B cell (primary cell): ENCODE data around the gene PTCD1. TPM values are rescaled to one million over a fixed set of nuclear protein-coding genes. Genes with fewer than 3 reads are reported as not detected.

ENCODE experiments used
- ATAC-seq: fragments of 200-7000 bp; cut with Tn5 transposase; one replicate; pipeline ENCODE4 v1.10.0; 2021; ENCODE audit warnings: low read depth, mild to moderate bottlenecking, moderate number of reproducible peaks, moderate library complexity
- CTCF ChIA-PET: fragments of 350-600 bp; sonication (Branson Sonifier 250); formaldehyde crosslinking; loops from one replicate; lab custom pipeline; 2021; ENCODE audit warnings: antibody characterized with exemption, inconsistent platforms; lab: Charles Lee
- POLR2A ChIA-PET: fragments of 350-600 bp; sonication (Branson Sonifier 250); formaldehyde crosslinking; loops from one replicate; lab custom pipeline; 2021; ENCODE audit warnings: antibody characterized with exemption; lab: Charles Lee
- DNase-seq: peaks from one replicate; pipeline ENCODE4 v3.0.0; 2013
- H2AFZ ChIP-seq: 2 replicates; pipeline ENCODE4 v1.6.1; 2012; ENCODE audit warnings: mild to moderate bottlenecking, low read depth, low read length; ENCODE audit not compliant: insufficient read depth, poor library complexity, severe bottlenecking
- H3K27ac ChIP-seq, 2 donors: 1 replicate in 1 of 2; 2 replicates in 1 of 2; pipeline ENCODE4 v1.5.1; 2012 to 2013; ENCODE audit warnings: low read length in 2 of 2, mild to moderate bottlenecking in 2 of 2, moderate library complexity in 1 of 2
- H3K27me3 ChIP-seq, 4 experiments: fragments of 200-600 bp in 1 of 4; sonication (generic) in 1 of 4; replicated peaks in 1 of 4; 1 replicate in 2 of 4; 2 replicates in 2 of 4; pipeline versions ENCODE4 v1.6.1 to v1.7.0; 2013 to 2016; ENCODE audit warnings: low read length in 3 of 4, mild to moderate bottlenecking in 2 of 4, mixed read lengths in 1 of 4, moderate library complexity in 1 of 4; ENCODE audit not compliant: insufficient read depth in 4 of 4, control insufficient read depth in 3 of 4; ENCODE audit errors: control extremely low read depth in 1 of 4
- H3K36me3 ChIP-seq, 2 experiments: replicated peaks in 1 of 2; 1 replicate in 1 of 2; 2 replicates in 1 of 2; pipeline versions ENCODE4 v1.6.1 to v1.7.1; 2013; ENCODE audit warnings: low read length in 1 of 2; ENCODE audit not compliant: insufficient read depth in 2 of 2, control insufficient read depth in 1 of 2; ENCODE audit errors: control extremely low read depth in 1 of 2, extremely low read depth in 1 of 2
- H3K4me1 ChIP-seq, 2 donors: fragments of 200-600 bp in 1 of 2; sonication (generic) in 1 of 2; 1 replicate in 1 of 2; 2 replicates in 1 of 2; pipeline versions ENCODE4 v1.5.1 to v1.6.1; 2013 to 2017; ENCODE audit warnings: low read length in 2 of 2; ENCODE audit not compliant: control insufficient read depth in 2 of 2, insufficient read depth in 2 of 2
- H3K4me2 ChIP-seq: replicated peaks from 2 replicates; pipeline ENCODE3; 2012; ENCODE audit warnings: mild to moderate bottlenecking, low read depth, low read length; ENCODE audit not compliant: poor library complexity, severe bottlenecking
- H3K4me3 ChIP-seq, 5 experiments: fragments of 200-600 bp in 1 of 5; sonication (generic) in 1 of 5; 1 replicate in 3 of 5; 2 replicates in 2 of 5; pipeline versions ENCODE4 v1.5.1 to v1.7.0; 2011 to 2016; ENCODE audit warnings: low read length in 4 of 5, mild to moderate bottlenecking in 4 of 5, low read depth in 2 of 5, control low read depth in 1 of 5, moderate library complexity in 1 of 5; ENCODE audit not compliant: insufficient read depth in 1 of 5; ENCODE audit errors: control extremely low read depth in 1 of 5, extremely low read depth in 1 of 5
- H3K79me2 ChIP-seq: fragments of 200-600 bp; sonication (generic); one replicate; pipeline ENCODE4 v1.6.0; 2016; ENCODE audit warnings: low read length; ENCODE audit not compliant: control insufficient read depth, insufficient read depth
- H3K9ac ChIP-seq: fragments of 200-600 bp; sonication (generic); 2 replicates; pipeline ENCODE4 v1.6.1; 2017; ENCODE audit warnings: mild to moderate bottlenecking, low read length, moderate library complexity
- H3K9me3 ChIP-seq, 3 donors: one replicate each; pipeline versions ENCODE4 v1.6.1 to v1.7.1; 2013; ENCODE audit warnings: low read length in 2 of 3; ENCODE audit not compliant: control insufficient read depth in 2 of 3, insufficient read depth in 1 of 3; ENCODE audit errors: control extremely low read depth in 1 of 3
- H4K20me1 ChIP-seq: 2 replicates; pipeline ENCODE4 v1.6.0; 2012; ENCODE audit warnings: mild to moderate bottlenecking, low read length; ENCODE audit not compliant: insufficient read depth, control insufficient read depth, poor library complexity, severe bottlenecking
- H3K27ac Mint-ChIP-seq: one replicate; pipeline ENCODE4 v1.8.0; 2021; ENCODE audit warnings: mixed read lengths
- H3K27me3 Mint-ChIP-seq: one replicate; pipeline ENCODE4 v1.8.0; 2021; ENCODE audit warnings: mixed read lengths
- H3K4me1 Mint-ChIP-seq: one replicate; pipeline ENCODE4 v1.8.0; 2021; ENCODE audit warnings: mixed read lengths
- H3K4me3 Mint-ChIP-seq: one replicate; pipeline ENCODE4 v1.8.0; 2021; ENCODE audit warnings: mixed read lengths
- H3K9me3 Mint-ChIP-seq: one replicate; pipeline ENCODE4 v1.8.0; 2022; ENCODE audit warnings: mixed read lengths; ENCODE audit not compliant: insufficient read depth
- CTCF ChIP-seq: fragments of 200-600 bp; IDR thresholded peaks from one replicate; pipeline ENCODE4 v1.8.0; 2022; ENCODE audit warnings: antibody characterized with exemption, mild to moderate bottlenecking
- EZH2 ChIP-seq: IDR thresholded peaks from 2 replicates; pipeline ENCODE4 v1.6.1; 2012; ENCODE audit warnings: borderline replicate concordance, low read depth, mild to moderate bottlenecking, moderate library complexity, low read length; ENCODE audit not compliant: insufficient read depth, poor library complexity, severe bottlenecking
- WGBS: methylation state at CpG from one replicate; pipeline ENCODE4 v1.1.5; 2013; ENCODE audit warnings: missing lambda C conversion rate; ENCODE audit not compliant: insufficient coverage; 5-methylcytosine and 5-hydroxymethylcytosine counted together
- intact Hi-C: fragments of 100-400 bp; cut with micrococcal nuclease; formaldehyde crosslinking; loops from one replicate; pipeline ENCODE4 v1.10.0; 2022
- polyA plus RNA-seq: library from polyadenylated mRNA; depleted of rRNA; stranded (reverse); fragments of >200 nt; gene quantifications from 2 replicates; pipeline ENCODE4 v1.2.3, GENCODE V29; 2012
- total RNA-seq, 2 donors: library from RNA; stranded (reverse); fragments of 120-200 nt in 1 of 2; gene quantifications; 1 replicate in 1 of 2; 2 replicates in 1 of 2; pipeline versions ENCODE4 v1.2.3 to v1.2.4, GENCODE V29; 2013 to 2022

Gene PTCD1
- total and polyA plus RNA-seq, 2 donors (not counting 1 experiment from before 2014, with no cell fraction given), result 9.7 to 14.8 TPM

- H3K4me1 Mint-ChIP-seq, result peaks cover 30% of the 10 kb centered on the region
- H2AFZ ChIP-seq, result peak within 1 kb of the TSS; percentile 92
- H3K4me2 ChIP-seq, result peak within 1 kb of the TSS; percentile 92
- H3K4me3 ChIP-seq, result peak within 1 kb of the TSS; percentile 77 to 87 (median 83)
- H3K27ac Mint-ChIP-seq, result peak within 1 kb of the TSS; percentile 96
- under 1% methylated on average over 53 of the region's 56 CpGs for WGBS
- ATAC-seq, result peak; percentile 99
- peak; percentile 96 for DNase-seq
- ChIA-PET CTCF (interaction anchor here (0.9 kb wide), 1 partner anchor 9 kb away, joined by 3 read pairs; no protein-coding TSS in a partner anchor), POLR2A (interaction anchor here (0.6 to 1.2 kb wide), 7 partner anchors 9 to 86 kb away, joined by 3 to 4 read pairs (median 3); partner anchors contain the start of genes FAM200A, ZKSCAN5, ZNF394 and ZNF655)
- H3K36me3 ChIP-seq, result no peaks in the 10 kb centered on the region
- intact Hi-C loops, result loop anchor here (1.0 to 10.0 kb wide), 6 partner anchors 28 to 144 kb away; partner anchors contain the start of genes ARPC1B, FAM200A, ZKSCAN5 and ZNF394
- H3K4me3 Mint-ChIP-seq, result peak within 1 kb of the TSS; percentile 95
- no peaks in the 10 kb centered on the region for H3K27me3 ChIP-seq
- H3K4me1 ChIP-seq, result peaks cover 8 to 16% of the 10 kb centered on the region in 2 donors
- no peaks in the 10 kb centered on the region for H3K9me3 ChIP-seq
- H3K27me3 Mint-ChIP-seq, result no peaks in the 10 kb centered on the region
- peak within 1 kb of the TSS; percentile 59 to 82 for H3K27ac ChIP-seq
- no peaks in the 10 kb centered on the region for H4K20me1 ChIP-seq
- H3K9ac ChIP-seq, result peak within 1 kb of the TSS; percentile 82
- H3K9me3 Mint-ChIP-seq, result no peaks in the 10 kb centered on the region
- peaks cover 42% of the 10 kb centered on the region for H3K79me2 ChIP-seq
- TF ChIP-seq EZH2 (no peak), CTCF (peak; percentile 9)
Measured at GRCh38 chr7:99472561-99473314, 34.1 kb upstream of the PTCD1 start, which contains the start of gene ZNF789. Gene ZNF789, plus strand, starts transcription at chr7:99472890. Its CDS starts 3,567 bp downstream, at chr7:99476457.
